Activated CD4-positive, alpha-beta T cell treated with anti-CD3 and anti-CD28 coated beads, Interleukin-2, amount 10 ng/mL, durations not matched to agents 24 days and 14 days (primary cell): ENCODE results near the gene RFESD. TPM values are rescaled to one million over a fixed set of nuclear protein-coding genes. Genes with fewer than 3 reads are reported as not detected.

Source experiments
- DNase-seq: peaks from one replicate; pipeline ENCODE4 v3.0.0; 2022
- H3K27ac Mint-ChIP-seq: one replicate; pipeline ENCODE4 v1.8.0; 2022; ENCODE audit warnings: mild to moderate bottlenecking, mixed read lengths
- H3K27me3 Mint-ChIP-seq: one replicate; pipeline ENCODE4 v1.8.0; 2022; ENCODE audit warnings: mixed read lengths
- H3K36me3 Mint-ChIP-seq: one replicate; pipeline ENCODE4 v1.8.0; 2022; ENCODE audit warnings: low read depth, mild to moderate bottlenecking, mixed read lengths
- H3K4me1 Mint-ChIP-seq: one replicate; pipeline ENCODE4 v1.8.0; 2021; ENCODE audit warnings: mixed read lengths
- H3K4me3 Mint-ChIP-seq: one replicate; pipeline ENCODE4 v1.8.0; 2022; ENCODE audit warnings: mild to moderate bottlenecking, moderate library complexity, mixed read lengths
- H3K9me3 Mint-ChIP-seq: one replicate; pipeline ENCODE4 v1.8.0; 2021; ENCODE audit warnings: mixed read lengths
- intact Hi-C: fragments of 100-400 bp; cut with micrococcal nuclease; formaldehyde crosslinking; loops from one replicate; pipeline ENCODE4 v1.15.1; 2023
- total RNA-seq: library from RNA; stranded (reverse); gene quantifications from 2 replicates; pipeline ENCODE4 v1.2.3, GENCODE V29; 2022

RFESD gene
- total RNA-seq, 1 donor from 2014 or later, result 4.0 TPM

DNA sequence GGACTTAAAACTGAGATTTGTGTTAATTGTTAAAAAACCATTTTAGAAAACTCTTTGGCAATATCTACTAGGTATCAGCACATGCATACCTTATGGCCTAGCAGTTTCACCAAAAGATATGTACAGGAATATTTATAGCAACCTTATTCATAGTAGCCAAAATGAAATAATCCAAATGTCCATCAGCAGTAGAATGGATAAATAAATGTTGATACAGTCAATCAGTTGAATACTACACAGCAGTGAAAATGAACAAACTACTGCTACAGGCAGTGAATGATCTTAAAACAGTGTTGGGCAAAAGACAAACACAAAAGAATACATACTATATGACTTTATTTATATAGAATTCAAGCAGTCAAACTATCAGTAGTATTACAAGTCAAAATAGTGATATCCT, 16.4 kb downstream of the RFESD start:
- intact Hi-C loops, result no loop called here
- Mint-ChIP-seq H3K27me3 (peaks cover 13% of the 10 kb centered on the region), H3K4me1 (peaks cover 2% of the 10 kb centered on the region), H3K4me3 (no peak overlapping the region), H3K27ac (no peak overlapping the region), H3K36me3 (no peaks in the 10 kb centered on the region), H3K9me3 (no peaks in the 10 kb centered on the region)
- no peak for DNase-seq

DNA sequence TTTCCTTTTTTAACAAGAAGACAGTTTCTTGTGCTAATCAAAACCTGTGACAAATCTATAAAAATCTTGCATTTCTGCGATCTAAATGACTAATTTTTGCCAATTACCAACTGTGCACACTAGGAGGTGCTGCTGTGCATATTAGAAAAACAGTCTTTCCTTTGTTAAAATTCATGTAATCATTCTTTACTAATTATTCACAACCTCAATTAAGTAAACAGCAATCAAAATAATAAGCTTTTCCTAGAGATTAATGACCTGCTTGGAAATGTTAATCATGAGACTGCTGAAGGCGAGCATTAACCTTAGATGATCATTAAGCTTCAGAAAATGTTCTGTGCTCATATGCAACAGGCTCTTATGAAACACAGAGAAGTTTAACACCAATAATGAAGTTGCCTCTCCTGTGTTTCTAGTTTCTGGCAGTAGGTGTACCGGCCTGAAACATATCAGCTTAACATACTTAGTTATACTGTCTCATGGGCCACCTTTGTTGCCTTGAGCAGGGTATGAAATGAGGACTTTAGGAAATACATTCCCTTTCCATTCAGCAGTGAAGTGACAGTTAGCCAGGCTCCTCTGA, 17.7 kb downstream of the RFESD start:
- Mint-ChIP-seq H3K27ac (no peak overlapping the region), H3K36me3 (no peaks in the 10 kb centered on the region), H3K9me3 (no peaks in the 10 kb centered on the region), H3K4me3 (no peak overlapping the region), H3K27me3 (peaks cover 13% of the 10 kb centered on the region), H3K4me1 (peaks cover 2% of the 10 kb centered on the region)
- intact Hi-C loops, result loop anchor here (1.0 to 2.0 kb wide), 3 partner anchors 53 to 183 kb away; no protein-coding TSS in a partner anchor
- peak; percentile 78 for DNase-seq

DNA sequence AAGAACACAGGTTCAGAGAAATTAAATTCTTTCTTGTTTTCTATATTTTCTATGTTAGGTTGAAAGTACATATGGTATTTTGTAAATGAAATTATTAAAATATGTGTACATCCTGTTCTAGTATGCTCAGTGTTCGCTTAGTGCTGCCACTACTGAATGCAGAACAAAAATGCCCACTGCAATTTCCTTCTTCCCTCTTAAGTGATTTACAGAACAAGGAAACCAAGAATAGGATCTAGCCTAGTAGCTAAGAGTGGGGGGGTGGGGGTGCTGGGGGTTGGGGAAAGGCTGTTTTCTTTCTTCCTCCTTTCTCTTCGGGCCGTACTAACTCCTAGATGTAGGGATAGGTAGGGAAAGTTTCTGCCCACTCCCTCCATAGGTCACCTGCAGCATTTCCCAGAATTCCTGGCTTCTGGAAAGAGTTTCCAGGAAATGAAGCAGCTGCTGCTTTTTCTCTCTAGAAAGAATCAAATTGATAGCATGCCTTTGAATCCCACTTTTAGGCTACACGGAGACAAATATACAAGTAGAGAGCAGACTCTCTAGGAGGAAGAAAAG, 20.6 kb downstream of the RFESD start:
- H3K27me3 Mint-ChIP-seq, result peaks cover 17% of the 10 kb centered on the region
- no peak overlapping the region for H3K27ac Mint-ChIP-seq
- H3K9me3 Mint-ChIP-seq, result no peaks in the 10 kb centered on the region
- H3K36me3 Mint-ChIP-seq, result no peaks in the 10 kb centered on the region
- peak; percentile 8 for DNase-seq
- no peak overlapping the region for H3K4me3 Mint-ChIP-seq
- intact Hi-C loops, result no loop called here
- peaks cover 2% of the 10 kb centered on the region for H3K4me1 Mint-ChIP-seq

DNA sequence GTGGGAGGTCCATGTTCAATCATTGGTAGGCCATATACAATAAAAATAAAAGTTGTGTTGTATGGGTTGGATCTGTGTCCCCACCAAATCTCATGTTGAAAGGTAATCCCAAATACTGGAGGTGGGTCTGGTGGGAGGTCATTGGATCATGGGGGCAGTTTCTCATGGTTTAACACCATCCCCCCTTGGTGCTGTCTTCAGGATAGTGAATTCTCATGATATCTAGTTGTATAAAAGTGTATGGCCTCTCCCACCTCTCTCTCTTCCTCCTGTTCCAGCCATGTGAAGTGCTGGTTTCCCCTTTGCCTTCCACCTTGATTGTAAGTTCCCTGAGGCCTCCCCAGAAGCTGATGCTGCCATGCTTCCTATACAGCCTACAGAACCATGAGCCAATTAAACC, 21.1 kb downstream of the RFESD start:
- H3K9me3 Mint-ChIP-seq, result no peaks in the 10 kb centered on the region
- H3K4me3 Mint-ChIP-seq, result no peak overlapping the region
- no peaks in the 10 kb centered on the region for H3K36me3 Mint-ChIP-seq
- peaks cover 2% of the 10 kb centered on the region for H3K4me1 Mint-ChIP-seq
- peaks cover 16% of the 10 kb centered on the region for H3K27me3 Mint-ChIP-seq
- peak; percentile 25 for DNase-seq
- H3K27ac Mint-ChIP-seq, result no peak overlapping the region
- intact Hi-C loops, result no loop called here

DNA sequence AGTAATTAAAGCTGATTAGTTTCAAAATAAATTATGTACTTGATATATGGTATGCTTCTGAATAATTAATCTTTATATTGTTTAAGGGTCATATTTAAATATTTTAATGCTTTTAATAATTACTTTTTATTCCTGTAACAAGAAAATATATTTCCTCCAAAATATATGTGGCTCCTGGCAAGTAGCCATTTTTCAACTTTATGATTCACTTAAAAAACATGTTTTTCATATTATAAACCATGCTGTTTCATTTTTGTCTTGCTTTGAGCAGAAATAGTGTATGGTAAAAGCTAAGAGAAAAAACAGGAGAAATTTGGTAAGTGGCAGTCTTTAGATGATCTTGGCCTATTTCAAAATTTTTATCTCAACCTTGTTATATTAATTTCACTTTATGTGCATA, 21.6 kb downstream of the RFESD start:
- Mint-ChIP-seq H3K4me1 (peaks cover 2% of the 10 kb centered on the region), H3K27me3 (peaks cover 19% of the 10 kb centered on the region), H3K36me3 (no peaks in the 10 kb centered on the region), H3K9me3 (no peaks in the 10 kb centered on the region), H3K27ac (no peak overlapping the region), H3K4me3 (no peak overlapping the region)
- no peak for DNase-seq
- intact Hi-C loops, result no loop called here

DNA sequence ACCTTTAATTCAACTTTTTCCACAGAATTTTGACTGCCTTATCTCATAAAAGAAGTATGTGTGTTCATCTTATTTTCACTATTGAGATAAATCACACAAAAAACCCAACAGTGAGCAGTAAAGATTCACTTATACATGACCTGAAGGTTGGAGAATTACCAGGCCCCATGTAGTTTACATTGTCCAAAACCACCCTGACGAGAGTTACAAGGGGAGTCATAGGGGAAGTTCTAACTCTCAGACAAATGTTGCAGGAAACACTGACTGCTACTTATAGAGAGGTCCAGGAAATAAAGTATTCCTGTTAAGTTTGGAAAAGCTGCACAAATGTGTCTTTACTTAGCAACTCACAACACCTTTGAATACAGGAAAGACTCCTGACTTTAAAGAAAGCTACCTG, 22.2 kb downstream of the RFESD start:
- H3K9me3 Mint-ChIP-seq, result no peaks in the 10 kb centered on the region

DNA sequence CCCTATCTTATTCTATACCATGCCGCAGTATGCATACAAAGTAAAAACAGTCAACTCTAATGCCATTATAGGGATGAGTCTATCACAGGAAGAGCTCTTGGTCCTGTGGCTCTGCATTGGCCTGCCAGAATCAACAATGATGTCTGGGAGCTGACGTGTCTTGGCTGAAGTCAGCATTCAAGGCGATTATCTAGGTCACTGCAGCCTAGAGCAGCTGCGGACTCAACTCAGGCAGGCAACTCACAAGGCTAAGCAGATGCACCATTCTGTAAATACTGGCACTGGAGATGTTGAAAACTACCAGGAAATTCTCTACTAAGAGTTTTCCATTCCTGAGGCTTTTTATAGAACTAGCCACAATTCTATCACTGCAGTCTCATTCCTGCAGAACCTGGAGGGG, 23.0 kb downstream of the RFESD start:
- DNase-seq, result no peak
- Mint-ChIP-seq H3K27me3 (peaks cover 20% of the 10 kb centered on the region), H3K27ac (no peak overlapping the region), H3K36me3 (no peaks in the 10 kb centered on the region), H3K9me3 (no peaks in the 10 kb centered on the region), H3K4me3 (no peak overlapping the region), H3K4me1 (no peaks in the 10 kb centered on the region)
- intact Hi-C loops, result no loop called here

More for the DNA sequence above, 22.2 kb downstream of the RFESD start:
- H3K27me3 Mint-ChIP-seq, result peaks cover 20% of the 10 kb centered on the region
- H3K4me3 Mint-ChIP-seq, result no peak overlapping the region
- no peak overlapping the region for H3K27ac Mint-ChIP-seq
- peaks cover 2% of the 10 kb centered on the region for H3K4me1 Mint-ChIP-seq
- H3K36me3 Mint-ChIP-seq, result no peaks in the 10 kb centered on the region
- intact Hi-C loops, result no loop called here
- no peak for DNase-seq

DNA sequence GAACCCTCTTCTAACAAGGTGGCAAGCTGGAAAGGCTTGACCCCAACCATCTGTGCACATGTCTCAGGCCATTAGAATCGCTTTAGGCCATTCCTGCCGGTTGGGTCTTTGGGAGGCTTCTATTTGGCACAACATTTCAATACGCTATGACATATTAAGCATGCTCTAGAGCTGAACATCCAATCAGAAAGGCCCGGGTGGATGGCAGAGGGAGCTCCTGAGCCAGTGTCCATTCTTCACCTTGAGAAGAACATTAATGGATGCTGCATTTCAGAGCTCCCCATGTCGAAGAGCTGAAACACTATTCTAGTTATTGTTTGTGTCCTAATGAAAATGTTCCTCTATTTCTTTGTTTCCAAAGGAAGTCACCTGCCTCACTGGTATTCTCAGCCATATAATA, 23.4 kb downstream of the RFESD start:
- intact Hi-C loops, result no loop called here
- Mint-ChIP-seq H3K4me3 (no peak overlapping the region), H3K36me3 (no peaks in the 10 kb centered on the region), H3K27me3 (peaks cover 20% of the 10 kb centered on the region), H3K9me3 (no peaks in the 10 kb centered on the region), H3K27ac (no peak overlapping the region), H3K4me1 (no peaks in the 10 kb centered on the region)
- DNase-seq, result no peak

DNA sequence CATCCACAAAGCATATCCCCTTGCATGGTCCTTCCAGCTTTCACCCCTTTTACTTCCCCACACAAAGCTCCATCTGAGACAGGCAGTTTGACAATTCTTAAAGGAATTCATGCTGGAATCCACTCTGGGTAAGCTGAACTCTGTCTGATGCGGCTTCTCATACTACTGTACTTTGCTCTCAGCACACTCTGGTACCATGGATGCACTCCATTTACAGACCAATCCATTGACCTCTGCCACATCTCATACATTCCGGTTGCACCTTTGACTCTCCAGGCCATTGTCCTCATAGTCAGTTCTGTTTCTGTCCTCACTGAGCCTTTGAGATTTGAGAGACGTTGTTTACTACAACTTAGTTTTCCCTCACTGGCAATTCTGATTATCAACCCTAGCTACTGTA, 24.0 kb downstream of the RFESD start:
- intact Hi-C loops, result no loop called here
- Mint-ChIP-seq H3K27ac (no peak overlapping the region), H3K27me3 (peaks cover 19% of the 10 kb centered on the region), H3K36me3 (no peaks in the 10 kb centered on the region), H3K4me1 (no peaks in the 10 kb centered on the region), H3K9me3 (no peaks in the 10 kb centered on the region), H3K4me3 (no peak overlapping the region)
- no peak for DNase-seq

DNA sequence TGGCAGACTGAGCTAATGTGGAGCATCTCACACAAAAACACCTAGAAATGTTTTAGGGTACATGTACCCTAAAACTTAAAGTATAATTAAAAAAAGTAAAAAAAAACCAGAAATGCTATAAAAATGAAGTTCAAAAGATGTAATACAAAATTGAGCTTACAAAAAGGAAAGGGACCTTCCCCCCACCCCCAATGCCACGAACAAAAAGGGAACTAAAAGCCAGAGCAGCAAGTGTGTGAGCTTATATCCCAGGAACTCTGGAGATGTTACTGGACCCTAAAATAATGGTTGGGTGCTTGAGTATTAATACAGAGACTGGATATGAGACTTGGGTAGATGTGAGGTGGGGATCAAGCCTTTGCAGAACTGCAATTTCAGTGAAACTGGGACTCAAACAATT, 25.2 kb downstream of the RFESD start:
- Mint-ChIP-seq H3K4me1 (no peaks in the 10 kb centered on the region), H3K36me3 (no peaks in the 10 kb centered on the region)

DNA sequence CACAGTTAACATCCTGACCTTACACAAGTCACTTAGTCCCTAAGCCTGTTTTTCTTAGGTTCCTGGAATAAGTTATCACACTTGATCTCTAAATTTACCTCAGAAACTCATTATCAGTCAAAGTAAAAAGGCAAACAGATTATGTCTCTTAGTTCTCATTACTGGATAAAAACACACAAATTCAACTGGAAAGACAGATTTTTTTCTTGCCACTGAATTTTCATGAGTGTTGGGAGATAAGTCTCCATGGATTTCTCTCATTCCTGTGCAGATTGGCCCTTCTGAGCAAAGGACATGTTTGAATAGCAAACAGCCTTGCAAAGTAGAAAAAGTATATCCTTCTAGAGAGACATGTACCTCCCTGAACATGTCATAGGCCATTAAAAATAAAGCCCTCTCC, 26.1 kb downstream of the RFESD start:
- intact Hi-C loops, result no loop called here
- Mint-ChIP-seq H3K27ac (no peak overlapping the region), H3K9me3 (no peaks in the 10 kb centered on the region)

More for the DNA sequence above, 25.2 kb downstream of the RFESD start:
- H3K9me3 Mint-ChIP-seq, result no peaks in the 10 kb centered on the region
- no peak overlapping the region for H3K4me3 Mint-ChIP-seq
- intact Hi-C loops, result no loop called here
- H3K27me3 Mint-ChIP-seq, result peaks cover 23% of the 10 kb centered on the region
- DNase-seq, result no peak
- no peak overlapping the region for H3K27ac Mint-ChIP-seq

DNA sequence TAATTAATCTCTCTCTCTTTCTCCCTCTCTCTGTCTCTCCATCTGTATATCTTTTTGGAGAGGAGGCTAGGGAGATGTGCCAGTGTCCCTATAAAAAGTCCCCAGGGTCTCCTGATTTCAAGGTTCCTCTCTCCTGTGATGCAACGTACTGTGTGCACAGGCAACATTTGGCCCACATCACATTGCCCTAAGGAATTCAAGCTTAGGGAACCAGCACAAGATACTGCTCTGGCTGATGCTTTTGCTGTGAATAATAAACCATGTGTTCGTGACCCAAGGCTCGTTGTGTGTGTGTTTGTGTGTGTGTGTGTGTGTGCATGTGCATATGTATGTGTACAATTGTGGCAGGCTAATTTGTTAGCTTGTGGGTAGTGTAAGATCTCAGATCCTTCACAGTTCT, 26.5 kb downstream of the RFESD start:
- Mint-ChIP-seq H3K4me1 (no peaks in the 10 kb centered on the region), H3K4me3 (no peak overlapping the region), H3K36me3 (no peaks in the 10 kb centered on the region), H3K27ac (no peak overlapping the region), H3K9me3 (no peaks in the 10 kb centered on the region), H3K27me3 (peaks cover 26% of the 10 kb centered on the region)
- DNase-seq, result no peak
- intact Hi-C loops, result no loop called here

More for the DNA sequence above, 26.1 kb downstream of the RFESD start:
- Mint-ChIP-seq H3K36me3 (no peaks in the 10 kb centered on the region), H3K27me3 (peaks cover 26% of the 10 kb centered on the region), H3K4me1 (no peaks in the 10 kb centered on the region), H3K4me3 (no peak overlapping the region)
- no peak for DNase-seq

DNA sequence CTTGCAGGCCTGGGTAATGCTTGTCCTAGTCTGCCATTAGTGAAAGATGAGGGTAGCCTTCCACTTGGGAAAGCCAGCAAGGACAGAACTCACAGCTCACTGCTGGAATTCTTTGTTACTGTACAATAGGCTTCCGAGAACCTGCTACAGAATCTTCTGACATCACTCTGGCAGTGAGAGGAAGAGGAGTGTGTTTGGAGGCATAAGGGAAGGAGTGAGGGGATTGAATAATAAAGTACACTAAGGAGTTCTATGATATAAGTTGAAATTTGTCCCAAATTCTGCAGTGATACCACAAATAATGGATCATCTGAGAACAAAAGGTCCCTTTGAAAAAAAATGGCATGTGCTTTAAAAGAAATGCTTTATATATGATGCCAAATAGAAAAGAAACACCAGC, 36.3 kb downstream of the RFESD start, which contains the start of gene SPATA9:
Gene SPATA9 (minus strand): TSS at position 101 of the 400 bp plus-strand sequence. CDS start 137 bp downstream, outside the sequence.
- H3K27me3 Mint-ChIP-seq, result peaks cover 34% of the 10 kb centered on the region
- no peak for DNase-seq
- no peak within 1 kb of the TSS for H3K27ac Mint-ChIP-seq
- no peaks in the 10 kb centered on the region for H3K36me3 Mint-ChIP-seq
- intact Hi-C loops, result no loop called here
- no peaks in the 10 kb centered on the region for H3K4me1 Mint-ChIP-seq
- H3K9me3 Mint-ChIP-seq, result no peaks in the 10 kb centered on the region
- no peak within 1 kb of the TSS for H3K4me3 Mint-ChIP-seq

DNA sequence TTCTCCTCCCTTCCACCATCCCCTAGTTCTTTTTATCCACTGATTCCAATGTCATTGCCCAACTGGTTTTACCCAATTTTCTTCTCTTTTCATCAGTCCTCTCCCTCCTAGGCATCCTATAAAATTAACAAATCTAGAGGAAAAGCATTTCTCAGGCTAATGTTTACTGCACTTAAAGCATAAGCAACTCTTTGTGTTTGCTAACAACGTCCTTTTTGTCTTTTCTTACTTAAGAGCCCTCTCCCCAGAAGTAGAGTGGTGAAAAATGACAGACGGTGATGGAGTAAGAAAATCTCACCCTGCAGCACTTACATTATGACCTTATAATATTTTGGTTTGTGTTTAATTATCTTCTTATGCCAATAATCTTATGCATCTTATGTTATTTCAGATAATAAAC, 37.8 kb downstream of the RFESD start:
- H3K4me3 Mint-ChIP-seq, result no peak overlapping the region
- DNase-seq, result no peak
- no peak overlapping the region for H3K27ac Mint-ChIP-seq
- H3K4me1 Mint-ChIP-seq, result no peaks in the 10 kb centered on the region
- H3K27me3 Mint-ChIP-seq, result peaks cover 34% of the 10 kb centered on the region
- H3K36me3 Mint-ChIP-seq, result no peaks in the 10 kb centered on the region
- no peaks in the 10 kb centered on the region for H3K9me3 Mint-ChIP-seq
- intact Hi-C loops, result no loop called here

DNA sequence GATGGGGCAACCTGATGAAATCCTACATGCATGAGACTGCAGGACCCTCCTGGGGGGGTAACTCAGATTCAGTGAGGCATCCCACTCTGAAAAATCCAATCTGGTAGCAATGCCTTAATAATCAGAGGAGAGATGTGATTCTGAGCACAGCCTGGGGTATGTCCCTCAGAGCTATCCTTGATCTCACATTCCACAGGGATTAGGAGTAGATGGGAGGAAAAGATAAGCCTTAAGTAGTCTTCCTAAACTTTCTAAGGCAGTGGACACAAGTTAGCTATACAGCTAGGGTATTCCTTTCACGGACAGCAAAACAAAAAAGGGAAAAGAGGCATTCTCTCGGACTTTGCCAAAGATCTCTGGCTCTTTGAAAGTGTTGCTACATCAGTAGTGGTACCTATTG, 40.1 kb downstream of the RFESD start:
- Mint-ChIP-seq H3K4me1 (no peaks in the 10 kb centered on the region), H3K27me3 (peaks cover 28% of the 10 kb centered on the region), H3K36me3 (no peaks in the 10 kb centered on the region), H3K4me3 (no peak overlapping the region), H3K9me3 (no peaks in the 10 kb centered on the region), H3K27ac (no peak overlapping the region)
- DNase-seq, result no peak
- intact Hi-C loops, result no loop called here
